Measurements from ENCODE around the gene CHRFAM7A. TPM values are rescaled to one million over a fixed set of nuclear protein-coding genes. Genes with fewer than 3 reads are reported as not detected.
A peak's percentile ranks its signal among the peaks of the same experiment; 100 is the strongest.
"Not testable (repeated sequence)": the region's sequence is repeated elsewhere in the genome, so short reads cannot be mapped to it uniquely, and the experiment has no call there.

CHRFAM7A gene
- polyA plus RNA-seq = 3.2 TPM
- long read RNA-seq, donor 1, full-length matches to known transcripts = 1 of 1 reads
- long read RNA-seq, donor 1, partial matches to known transcripts = 0 of 1 reads
- long read RNA-seq, donor 1, other reads (novel, unspliced or antisense) = 0 of 1 reads
- long read RNA-seq, donor 2, partial matches to known transcripts = 9 of 9 reads
- long read RNA-seq, donor 2, other reads (novel, unspliced or antisense) = 0 of 9 reads
- long read RNA-seq, donor 3 = 0 reads
- long read RNA-seq, donor 4 = 0 reads
- long read RNA-seq, donor 5 = 0 reads
- long read RNA-seq, donor 6 = 0 reads
- long read RNA-seq, donor 7, full-length matches to known transcripts = 1 of 1 reads
- long read RNA-seq, donor 7, partial matches to known transcripts = 0 of 1 reads
- long read RNA-seq, donor 7, other reads (novel, unspliced or antisense) = 0 of 1 reads
- long read RNA-seq, donor 8 = 0 reads
- long read RNA-seq, donor 9 = 0 reads
- long read RNA-seq, donor 10, partial matches to known transcripts = 0 of 1 reads
- long read RNA-seq, donor 10, other reads (novel, unspliced or antisense) = 0 of 1 reads
- long read RNA-seq, donor 11 = 0 reads

DNA sequence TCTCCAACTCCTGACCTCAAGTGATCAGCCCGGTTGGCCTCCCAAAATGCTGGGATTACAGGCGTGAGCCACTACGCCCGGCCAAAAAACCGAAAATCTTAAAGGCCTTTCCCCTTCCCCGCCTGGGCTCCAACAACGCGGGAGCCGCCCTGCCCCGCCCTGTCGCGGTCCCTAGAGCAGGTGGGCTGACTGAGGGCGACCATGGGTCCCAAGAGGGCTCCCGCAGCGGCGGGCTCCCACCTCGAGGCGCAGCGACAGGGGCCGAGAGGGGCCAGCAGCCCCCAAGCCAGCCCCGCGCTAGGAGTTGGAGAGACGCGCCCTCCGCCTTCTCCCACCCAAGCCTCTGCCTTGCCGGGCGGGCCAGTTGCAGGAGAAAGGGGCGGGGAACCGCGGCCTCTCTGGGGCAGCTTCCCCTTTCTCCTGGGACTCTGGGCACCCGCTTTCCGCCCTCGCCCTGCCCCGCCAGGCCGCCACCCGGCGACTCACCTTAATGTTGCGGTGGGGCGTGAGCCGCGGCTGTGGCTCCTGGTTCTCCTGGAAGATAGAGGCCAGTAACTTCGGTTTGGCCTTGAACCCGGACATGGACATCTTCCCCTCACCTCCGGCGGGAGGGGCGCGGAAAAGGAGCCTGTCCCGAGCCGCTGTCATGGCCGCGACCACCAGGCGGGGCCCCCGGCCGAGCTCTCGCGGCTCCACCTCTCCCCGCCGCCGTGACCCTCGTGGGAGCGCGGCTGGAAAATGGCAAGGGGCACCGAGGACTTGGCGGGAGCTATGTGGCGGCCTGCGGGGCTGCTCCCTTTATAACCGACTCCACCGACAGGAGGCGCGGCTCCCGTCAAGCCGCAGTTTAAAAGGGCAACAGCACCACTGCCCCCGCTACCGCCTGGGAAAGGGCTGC lies at the start of gene CHRFAM7A:
TSS of gene CHRFAM7A (minus strand) at position 775 of the 898 bp plus-strand sequence. CDS start 10,189 bp downstream, outside the sequence.
- H3K9me3 ChIP-seq (ENCODE audit: control insufficient read depth, low read depth, low read length); H3K27ac ChIP-seq (ENCODE audit: low read length): not testable (repeated sequence)
- no CpG with 5 or more reads among the region's 74 CpGs for WGBS (ENCODE audit: insufficient coverage, low lambda C conversion rate)

DNA sequence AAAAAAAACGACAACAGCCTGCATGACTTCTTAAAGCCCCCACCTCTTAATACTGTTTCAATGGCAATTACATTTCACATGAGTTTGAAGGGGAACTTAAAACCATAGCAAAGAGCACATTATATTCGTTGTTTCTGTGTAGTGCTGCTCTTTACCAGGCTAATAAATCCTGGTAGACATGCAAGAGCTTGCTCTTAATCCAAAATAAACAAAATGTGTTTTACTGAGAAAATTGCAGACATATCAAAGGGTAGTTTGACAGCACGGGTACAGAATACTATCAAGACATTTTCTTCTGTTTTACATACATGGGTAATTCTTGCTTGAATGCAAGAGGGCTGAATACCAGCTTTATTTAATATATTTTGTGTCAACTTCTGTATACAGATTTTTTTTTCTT lies 45.0 kb upstream of the CHRFAM7A start:
- H3K27me3 ChIP-seq (ENCODE audit: control insufficient read depth, insufficient read depth, low read length); H3K4me3 ChIP-seq (ENCODE audit: low read length); H3K27ac ChIP-seq (ENCODE audit: low read length); H3K9me3 ChIP-seq (ENCODE audit: control insufficient read depth, low read depth, low read length); H3K36me3 ChIP-seq (ENCODE audit: control insufficient read depth, insufficient read depth, low read length); H3K4me1 ChIP-seq (ENCODE audit: control insufficient read depth, insufficient read depth, low read length); DNase-seq: not testable (repeated sequence)
- no CpG with 5 or more reads among the region's 3 CpGs for WGBS (ENCODE audit: insufficient coverage, low lambda C conversion rate)

More for the DNA sequence above, at the start of gene CHRFAM7A:
- H3K4me3 ChIP-seq (ENCODE audit: low read length); H3K4me1 ChIP-seq (ENCODE audit: control insufficient read depth, insufficient read depth, low read length); DNase-seq; H3K36me3 ChIP-seq (ENCODE audit: control insufficient read depth, insufficient read depth, low read length); H3K27me3 ChIP-seq (ENCODE audit: control insufficient read depth, insufficient read depth, low read length): not testable (repeated sequence)

GRCh38 chr15:30435878-30436277 lies 42.5 kb upstream of the CHRFAM7A start:
- DNase-seq = peak in 1 of 2 donors; percentile 0
- not testable (repeated sequence) for H3K36me3 ChIP-seq (ENCODE audit: control insufficient read depth, insufficient read depth, low read length); H3K4me1 ChIP-seq (ENCODE audit: control insufficient read depth, insufficient read depth, low read length); H3K4me3 ChIP-seq (ENCODE audit: low read length); H3K27ac ChIP-seq (ENCODE audit: low read length); H3K27me3 ChIP-seq (ENCODE audit: control insufficient read depth, insufficient read depth, low read length); H3K9me3 ChIP-seq (ENCODE audit: control insufficient read depth, low read depth, low read length)
- WGBS (ENCODE audit: insufficient coverage, low lambda C conversion rate) = no CpG with 5 or more reads among the region's 5 CpGs

GRCh38 chr15:30420723-30421122 lies 27.4 kb upstream of the CHRFAM7A start:
- WGBS (ENCODE audit: insufficient coverage, low lambda C conversion rate) = no CpG with 5 or more reads among the region's 6 CpGs
- H3K36me3 ChIP-seq (ENCODE audit: control insufficient read depth, insufficient read depth, low read length) = not testable (repeated sequence)

GRCh38 chr15:30414160-30414559 lies 20.8 kb upstream of the CHRFAM7A start, which contains the start of gene GOLGA8R:
Gene GOLGA8R, minus strand, starts transcription at chr15:30414260. Its CDS starts 98 bp downstream, at chr15:30414162.
- H3K36me3 ChIP-seq (ENCODE audit: control insufficient read depth, insufficient read depth, low read length); H3K4me1 ChIP-seq (ENCODE audit: control insufficient read depth, insufficient read depth, low read length); H3K9me3 ChIP-seq (ENCODE audit: control insufficient read depth, low read depth, low read length); DNase-seq; H3K27me3 ChIP-seq (ENCODE audit: control insufficient read depth, insufficient read depth, low read length); H3K4me3 ChIP-seq (ENCODE audit: low read length); H3K27ac ChIP-seq (ENCODE audit: low read length): not testable (repeated sequence)
- WGBS (ENCODE audit: insufficient coverage, low lambda C conversion rate) = no CpG with 5 or more reads among the region's 7 CpGs

More at GRCh38 chr15:30420723-30421122, 27.4 kb upstream of the CHRFAM7A start:
- not testable (repeated sequence) for DNase-seq; H3K9me3 ChIP-seq (ENCODE audit: control insufficient read depth, low read depth, low read length); H3K4me3 ChIP-seq (ENCODE audit: low read length); H3K27ac ChIP-seq (ENCODE audit: low read length); H3K27me3 ChIP-seq (ENCODE audit: control insufficient read depth, insufficient read depth, low read length); H3K4me1 ChIP-seq (ENCODE audit: control insufficient read depth, insufficient read depth, low read length)

GRCh38 chr15:30407636-30408035 lies 14.3 kb upstream of the CHRFAM7A start:
- no CpG with 5 or more reads among the region's 6 CpGs for WGBS (ENCODE audit: insufficient coverage, low lambda C conversion rate)
- DNase-seq = not testable (repeated sequence)

DNA sequence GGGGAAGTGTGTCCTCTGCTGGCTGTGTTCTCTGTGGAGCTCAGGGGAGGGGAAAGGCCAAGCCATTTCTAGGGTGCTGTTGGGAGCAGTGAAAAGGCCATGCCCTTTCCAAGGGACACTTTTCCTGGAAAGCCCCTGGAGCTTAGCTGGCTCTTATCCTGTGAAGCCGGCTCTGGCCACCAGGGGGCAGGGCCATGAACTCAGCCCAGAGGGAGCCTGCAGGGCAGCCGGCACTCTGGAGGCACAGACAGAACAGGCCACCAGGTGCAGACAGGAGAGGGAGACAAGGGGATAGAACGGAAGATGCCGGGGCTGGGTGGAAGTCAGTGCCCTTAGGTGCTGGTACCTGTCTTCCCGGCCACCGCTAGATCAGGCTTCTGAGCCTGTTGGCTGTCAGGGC lies 5.6 kb upstream of the CHRFAM7A start:
- not testable (repeated sequence) for H3K27ac ChIP-seq (ENCODE audit: low read length); H3K4me1 ChIP-seq (ENCODE audit: control insufficient read depth, insufficient read depth, low read length); H3K36me3 ChIP-seq (ENCODE audit: control insufficient read depth, insufficient read depth, low read length); H3K27me3 ChIP-seq (ENCODE audit: control insufficient read depth, insufficient read depth, low read length); DNase-seq; H3K4me3 ChIP-seq (ENCODE audit: low read length); H3K9me3 ChIP-seq (ENCODE audit: control insufficient read depth, low read depth, low read length)
- WGBS (ENCODE audit: insufficient coverage, low lambda C conversion rate) = no CpG with 5 or more reads among the region's 6 CpGs

More at GRCh38 chr15:30407636-30408035, 14.3 kb upstream of the CHRFAM7A start:
- not testable (repeated sequence) for H3K4me3 ChIP-seq (ENCODE audit: low read length); H3K27ac ChIP-seq (ENCODE audit: low read length); H3K4me1 ChIP-seq (ENCODE audit: control insufficient read depth, insufficient read depth, low read length); H3K27me3 ChIP-seq (ENCODE audit: control insufficient read depth, insufficient read depth, low read length); H3K9me3 ChIP-seq (ENCODE audit: control insufficient read depth, low read depth, low read length); H3K36me3 ChIP-seq (ENCODE audit: control insufficient read depth, insufficient read depth, low read length)

GRCh38 chr15:30393664-30393991 lies 288 bp upstream of the CHRFAM7A start:
- DNase-seq; H3K4me3 ChIP-seq (ENCODE audit: low read length); H3K27ac ChIP-seq (ENCODE audit: low read length); H3K4me1 ChIP-seq (ENCODE audit: control insufficient read depth, insufficient read depth, low read length); H3K27me3 ChIP-seq (ENCODE audit: control insufficient read depth, insufficient read depth, low read length); H3K9me3 ChIP-seq (ENCODE audit: control insufficient read depth, low read depth, low read length); H3K36me3 ChIP-seq (ENCODE audit: control insufficient read depth, insufficient read depth, low read length): not testable (repeated sequence)
- WGBS (ENCODE audit: insufficient coverage, low lambda C conversion rate) = no CpG with 5 or more reads among the region's 23 CpGs

DNA sequence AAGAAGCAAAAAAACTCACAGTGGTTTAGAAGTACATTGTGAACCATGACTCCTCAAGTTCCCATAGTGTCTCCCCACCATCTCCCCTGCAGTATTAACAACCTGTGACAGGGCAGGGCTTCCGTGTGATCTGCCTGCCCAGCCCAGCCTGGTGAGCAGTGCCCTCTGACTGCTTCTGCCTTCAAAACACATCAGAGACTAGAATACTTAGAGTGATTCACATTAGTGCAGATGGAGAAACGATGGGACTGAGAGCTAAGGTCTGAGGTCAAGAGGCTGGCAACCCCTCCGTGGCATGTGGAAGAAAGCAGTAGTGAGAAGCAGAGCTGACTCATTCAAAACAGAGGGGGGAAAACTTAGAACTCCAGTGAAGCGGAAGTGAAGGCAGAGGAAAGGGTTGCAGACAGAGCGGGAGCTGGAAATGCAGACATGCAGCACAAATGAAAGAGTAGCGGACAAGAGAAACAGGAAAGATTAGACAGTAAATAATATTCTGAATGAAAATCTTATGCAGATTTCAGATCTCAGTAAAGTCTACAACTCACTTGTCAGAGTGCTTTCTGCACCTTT lies 6.9 kb downstream of the CHRFAM7A start:
- H3K4me1 ChIP-seq (ENCODE audit: control insufficient read depth, insufficient read depth, low read length); H3K4me3 ChIP-seq (ENCODE audit: low read length); DNase-seq; H3K27ac ChIP-seq (ENCODE audit: low read length); H3K27me3 ChIP-seq (ENCODE audit: control insufficient read depth, insufficient read depth, low read length); H3K9me3 ChIP-seq (ENCODE audit: control insufficient read depth, low read depth, low read length); H3K36me3 ChIP-seq (ENCODE audit: control insufficient read depth, insufficient read depth, low read length): not testable (repeated sequence)
- no CpG with 5 or more reads among the region's 6 CpGs for WGBS (ENCODE audit: insufficient coverage, low lambda C conversion rate)

DNA sequence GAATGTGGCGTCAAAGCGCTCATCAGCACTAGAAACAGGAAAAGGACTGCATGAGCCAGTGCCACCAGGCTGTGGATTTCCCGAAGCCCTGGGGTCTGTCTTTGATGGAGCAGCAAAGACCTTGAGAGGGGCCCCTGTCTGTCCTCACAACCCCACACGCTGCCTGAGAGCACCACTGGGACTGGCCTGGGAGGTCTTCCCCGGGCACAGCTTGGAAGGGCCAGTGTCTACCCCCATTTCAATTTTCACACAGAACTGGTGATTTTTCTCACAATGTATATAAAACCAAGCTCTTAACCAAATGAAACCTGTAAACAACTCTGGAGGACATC lies 16.3 kb downstream of the CHRFAM7A start:
- H3K27me3 ChIP-seq (ENCODE audit: control insufficient read depth, insufficient read depth, low read length); H3K9me3 ChIP-seq (ENCODE audit: control insufficient read depth, low read depth, low read length); H3K4me3 ChIP-seq (ENCODE audit: low read length); DNase-seq; H3K36me3 ChIP-seq (ENCODE audit: control insufficient read depth, insufficient read depth, low read length); H3K27ac ChIP-seq (ENCODE audit: low read length); H3K4me1 ChIP-seq (ENCODE audit: control insufficient read depth, insufficient read depth, low read length): not testable (repeated sequence)
- WGBS (ENCODE audit: insufficient coverage, low lambda C conversion rate) = no CpG with 5 or more reads among the region's 5 CpGs
